AG04450 (cell line): ENCODE results near the gene GNAZ. TPM values are rescaled to one million over a fixed set of nuclear protein-coding genes. Genes with fewer than 3 reads are reported as not detected.

Experiments
- CTCF ChIA-PET: fragments of 300-600, 350-600 bp; formaldehyde crosslinking; extraction: SDS; loops from one replicate; lab custom pipeline; 2022; ENCODE audit warnings: antibody characterized with exemption, inconsistent platforms; lab: Charles Lee
- POLR2A ChIA-PET: fragments of 350-600 bp; formaldehyde crosslinking; extraction: SDS; loops from one replicate; lab custom pipeline; 2021; ENCODE audit warnings: antibody characterized with exemption, inconsistent platforms; lab: Yijun Ruan, JAX
- DNase-seq: peaks from one replicate; pipeline ENCODE4 v3.0.0-alpha.2; 2011; ENCODE audit warnings: low read depth, low spot score
- H3K27ac ChIP-seq: one replicate; pipeline ENCODE4 v1.5.1; 2012; ENCODE audit warnings: low read depth, low read length, control low read depth
- H3K27me3 ChIP-seq: one replicate; pipeline ENCODE4 v1.6.0; 2012; ENCODE audit warnings: low read length; ENCODE audit not compliant: control insufficient read depth, insufficient read depth
- H3K4me3 ChIP-seq: 2 replicates; pipeline ENCODE4 v1.5.1; 2011; ENCODE audit warnings: mild to moderate bottlenecking, low read depth, low read length, control low read depth
- H3K9me3 ChIP-seq: 2 replicates; pipeline ENCODE4 v1.5.1; 2012; ENCODE audit warnings: low read length; ENCODE audit not compliant: control insufficient read depth, insufficient read depth
- CTCF ChIP-seq: IDR thresholded peaks from 2 replicates; pipeline ENCODE4 v1.5.1; 2011; ENCODE audit warnings: low read depth, low read length, control low read depth, inconsistent platforms
- polyA plus RNA-seq: library from polyadenylated mRNA; depleted of rRNA; stranded (reverse); fragments of >200 nt; gene quantifications from 2 replicates; pipeline ENCODE4 v1.2.3, GENCODE V29; 2011

The GNAZ gene
- polyA plus RNA-seq, 1 experiment, result 0.25 TPM

- TF ChIP-seq CTCF, result no peak
- POLR2A ChIA-PET, result no interaction called here
- CTCF ChIA-PET, result interaction anchor here (3.0 to 15.1 kb wide), 2 partner anchors 161 to 164 kb away, joined by 16 to 304 read pairs; no protein-coding TSS in a partner anchor
- Histone ChIP-seq H3K27ac (no peak overlapping the region), H3K4me3 (no peak overlapping the region), H3K27me3 (no peaks in the 10 kb centered on the region), H3K9me3 (no peaks in the 10 kb centered on the region)
- DNase-seq, result no peak
Observed at GRCh38 chr22:23121424-23121823, 51.1 kb downstream of the GNAZ start.

- POLR2A ChIA-PET, result no interaction called here
- no peak for TF ChIP-seq CTCF
- CTCF ChIA-PET, result interaction anchor here (15.1 kb wide), 1 partner anchor 165 kb away, joined by 304 read pairs; no protein-coding TSS in a partner anchor
- H3K9me3 ChIP-seq, result no peaks in the 10 kb centered on the region
- DNase-seq, result no peak
- H3K27me3 ChIP-seq, result peaks cover 5% of the 10 kb centered on the region
- H3K27ac ChIP-seq, result no peak overlapping the region
- no peak overlapping the region for H3K4me3 ChIP-seq
Observed at GRCh38 chr22:23122216-23122957, 52.1 kb downstream of the GNAZ start.

- no peak for DNase-seq
- no peaks in the 10 kb centered on the region for H3K9me3 ChIP-seq
- POLR2A ChIA-PET, result no interaction called here
- no peak for TF ChIP-seq CTCF
- H3K27me3 ChIP-seq, result peaks cover 5% of the 10 kb centered on the region
- no peak overlapping the region for H3K4me3 ChIP-seq
- CTCF ChIA-PET, result interaction anchor here (0.6 to 15.1 kb wide), 2 partner anchors 166 to 468 kb away, joined by 3 to 304 read pairs; no protein-coding TSS in a partner anchor
- no peak overlapping the region for H3K27ac ChIP-seq
Observed at GRCh38 chr22:23122992-23123803, 52.9 kb downstream of the GNAZ start.

- Histone ChIP-seq H3K27me3 (peaks cover 5% of the 10 kb centered on the region), H3K9me3 (no peaks in the 10 kb centered on the region), H3K4me3 (no peak overlapping the region), H3K27ac (no peak overlapping the region)
- TF ChIP-seq CTCF, result no peak
- ChIA-PET CTCF (interaction anchor here (0.6 to 15.1 kb wide), 2 partner anchors 166 to 468 kb away, joined by 3 to 304 read pairs; no protein-coding TSS in a partner anchor), POLR2A (no interaction called here)
- no peak for DNase-seq
Observed at GRCh38 chr22:23123804-23124254, 53.5 kb downstream of the GNAZ start.
